Endothelial cell of umbilical vein (primary cell): Measurements from ENCODE around the gene CYFIP2. TPM values are rescaled to one million over a fixed set of nuclear protein-coding genes. Genes with fewer than 3 reads are reported as not detected.

ENCODE experiments used
- BruUV-seq: library from RNA; stranded (reverse); fragments of 400-500 nt; replicated peaks from 2 replicates; lab custom pipeline; 2021; lab: Mats Ljungman, UMichigan
- CTCF ChIA-PET: fragments of 300-600, 350-600 bp; sonication (Branson Sonifier 250); formaldehyde crosslinking; loops from one replicate; lab custom pipeline; 2021; ENCODE audit warnings: antibody characterized with exemption, inconsistent platforms; lab: Charles Lee
- POLR2A ChIA-PET: fragments of 300-600, 350-600 bp; sonication (Branson Sonifier 250); formaldehyde crosslinking; loops from one replicate; lab custom pipeline; 2021; ENCODE audit warnings: antibody characterized with exemption, inconsistent platforms; lab: Charles Lee
- DNase-seq: peaks from one replicate; pipeline ENCODE4 v3.0.0-alpha.2; 2011; ENCODE audit warnings: low read depth, low spot score
- FAIRE-seq: peaks from 2 replicates; lab custom pipeline; 2011; peaks lifted over from hg19 to GRCh38; lab: Jason Lieb, UNC
- H2AFZ ChIP-seq: 2 replicates; pipeline ENCODE4 v1.6.0; 2012; ENCODE audit warnings: low read depth, low read length, control low read depth, inconsistent platforms
- H3K27ac ChIP-seq: 2 replicates; pipeline ENCODE4 v1.5.1; 2011; ENCODE audit warnings: low read depth, mild to moderate bottlenecking, control low read depth, low read length, moderate library complexity; ENCODE audit not compliant: insufficient read depth
- H3K27me3 ChIP-seq, 2 experiments: 2 replicates each; pipeline versions ENCODE4 v1.6.0 to v1.6.1; 2011; ENCODE audit warnings: low read length in 2 of 2, mixed read lengths in 1 of 2; ENCODE audit not compliant: control insufficient read depth in 2 of 2, insufficient read depth in 2 of 2
- H3K36me3 ChIP-seq, 2 experiments: 2 replicates in 1 of 2; 3 replicates in 1 of 2; pipeline ENCODE4 v1.5.1; 2011; ENCODE audit warnings: low read length in 2 of 2, mild to moderate bottlenecking in 1 of 2, moderate library complexity in 1 of 2; ENCODE audit not compliant: control insufficient read depth in 2 of 2, insufficient read depth in 2 of 2; ENCODE audit errors: extremely low read depth in 1 of 2
- H3K4me1 ChIP-seq: 3 replicates; pipeline ENCODE4 v1.5.1; 2011; ENCODE audit warnings: mild to moderate bottlenecking, low read length; ENCODE audit not compliant: control insufficient read depth, insufficient read depth; ENCODE audit errors: extremely low read depth
- H3K4me2 ChIP-seq: 2 replicates; pipeline ENCODE4 v1.6.1; 2011; ENCODE audit warnings: low read length, control low read depth, mixed read lengths; ENCODE audit not compliant: insufficient read depth
- H3K4me3 ChIP-seq, 3 experiments: fragments of 200-600 bp in 1 of 3; sonication (generic), shearing (Covaris generic) in 1 of 3; replicated peaks in 1 of 3; 2 replicates each; pipeline ENCODE4 v1.5.1; 2011 to 2016; ENCODE audit warnings: control low read depth in 3 of 3, low read length in 3 of 3, mild to moderate bottlenecking in 2 of 3, inconsistent platforms in 1 of 3, low read depth in 1 of 3, moderate library complexity in 1 of 3; ENCODE audit not compliant: insufficient read depth in 1 of 3
- H3K79me2 ChIP-seq: 2 replicates; pipeline ENCODE4 v1.6.0; 2012; ENCODE audit warnings: low read length, inconsistent platforms; ENCODE audit not compliant: control insufficient read depth, insufficient read depth
- H3K9ac ChIP-seq: replicated peaks from 2 replicates; pipeline ENCODE3; 2011; ENCODE audit warnings: low read length, control low read depth; ENCODE audit not compliant: insufficient read depth; ENCODE audit errors: extremely low read depth
- H3K9me1 ChIP-seq: replicated peaks from 3 replicates; pipeline ENCODE4 v1.6.0; 2011; ENCODE audit warnings: mild to moderate bottlenecking, low read length; ENCODE audit not compliant: control insufficient read depth, insufficient read depth; ENCODE audit errors: extremely low read depth
- H3K9me3 ChIP-seq: replicated peaks from 2 replicates; pipeline ENCODE4 v1.5.1; 2012; ENCODE audit warnings: low read length, inconsistent platforms; ENCODE audit not compliant: control insufficient read depth, insufficient read depth
- H4K20me1 ChIP-seq: replicated peaks from 2 replicates; pipeline ENCODE3; 2011; ENCODE audit warnings: mild to moderate bottlenecking, low read length; ENCODE audit not compliant: control insufficient read depth, insufficient read depth; ENCODE audit errors: extremely low read depth
- CTCF ChIP-seq, 2 donors: IDR thresholded peaks; 1 replicate in 1 of 2; 2 replicates in 1 of 2; pipeline ENCODE4 v1.5.1; 2011; ENCODE audit warnings: low read length in 2 of 2, mild to moderate bottlenecking in 2 of 2, moderate library complexity in 2 of 2, control low read depth in 1 of 2, inconsistent platforms in 1 of 2, low read depth in 1 of 2; ENCODE audit not compliant: insufficient read depth in 1 of 2; ENCODE audit errors: extremely low read depth in 1 of 2
- EZH2 ChIP-seq: IDR thresholded peaks from 2 replicates; pipeline ENCODE4 v1.6.1; 2012; ENCODE audit warnings: borderline replicate concordance, low read depth, mild to moderate bottlenecking, moderate library complexity, low read length, inconsistent platforms; ENCODE audit not compliant: severe bottlenecking
- FOS ChIP-seq: IDR thresholded peaks from 2 replicates; pipeline ENCODE4 v1.6.1; 2011; ENCODE audit warnings: mild to moderate bottlenecking, low read length, moderate library complexity, borderline replicate concordance; ENCODE audit not compliant: insufficient read depth
- GATA2 ChIP-seq: IDR thresholded peaks from 2 replicates; pipeline ENCODE4 v1.7.0; 2011; ENCODE audit warnings: low read depth, mild to moderate bottlenecking, moderate library complexity, mixed read lengths, low read length; ENCODE audit not compliant: insufficient read length, insufficient read depth
- JUN ChIP-seq: IDR thresholded peaks from 2 replicates; pipeline ENCODE4 v1.6.1; 2011; ENCODE audit warnings: borderline replicate concordance, low read depth; ENCODE audit not compliant: insufficient read length, insufficient read depth
- MAX ChIP-seq: IDR thresholded peaks from 2 replicates; pipeline ENCODE4 v1.6.1; 2011; ENCODE audit not compliant: insufficient read depth, insufficient read length
- MYC ChIP-seq: IDR thresholded peaks from one replicate; pipeline ENCODE4 v1.6.1; 2011; ENCODE audit warnings: mild to moderate bottlenecking, low read depth, low read length
- POLR2A ChIP-seq: IDR thresholded peaks from 2 replicates; pipeline ENCODE4 v1.6.1; 2012; ENCODE audit warnings: low read depth, mild to moderate bottlenecking, control low read depth, low read length
- POLR2AphosphoS5 ChIP-seq: IDR thresholded peaks from 2 replicates; pipeline ENCODE4 v1.6.1; 2012; ENCODE audit warnings: low read depth, mild to moderate bottlenecking, control low read depth, low read length, moderate library complexity; ENCODE audit not compliant: insufficient read depth
- dilution Hi-C: fragments of 300-500 bp; cut with MboI; formaldehyde crosslinking; loops from one replicate; pipeline ENCODE4 v1.15.0; 2019; ENCODE audit warnings: low sequenced_read_pairs; ENCODE audit not compliant: extremely low pct_ligation_motif_present
- intact Hi-C: fragments of 100-400 bp; cut with micrococcal nuclease; formaldehyde crosslinking; loops from one replicate; pipeline ENCODE4 v1.10.0; 2022
- polyA plus RNA-seq, 4 experiments: library from polyadenylated mRNA; depleted of rRNA in 3 of 4; stranded (reverse) in 3 of 4; unstranded in 1 of 4; fragments of >200 nt; gene quantifications; 2 replicates each; pipeline versions ENCODE4 v1.2.1 to v1.2.3, GENCODE V29; 2011 to 2012; ENCODE audit warnings: missing spikeins in 1 of 4
- total RNA-seq: library from RNA; stranded (reverse); gene quantifications from 2 replicates; pipeline ENCODE4 v1.2.3, GENCODE V29; 2021

Gene CYFIP2
- total and polyA plus RNA-seq, 2 donors (not counting 3 experiments of a cell fraction or from before 2014, with no cell fraction given), result 9.2 to 22.4 TPM

- H2AFZ ChIP-seq, result no peak overlapping the region
- no peak overlapping the region for H3K4me3 ChIP-seq
- DNase-seq, result no peak
- no peaks in the 10 kb centered on the region for H3K9me3 ChIP-seq
- no peaks in the 10 kb centered on the region for H4K20me1 ChIP-seq
- no peak for FAIRE-seq
- no TSS peak for BruUV-seq
- ChIA-PET CTCF (no interaction called here), POLR2A (no interaction called here)
- no peaks in the 10 kb centered on the region for H3K4me1 ChIP-seq
- no peaks in the 10 kb centered on the region for H3K36me3 ChIP-seq
- H3K9ac ChIP-seq, result no peak overlapping the region
- no peak overlapping the region for H3K27ac ChIP-seq
- no peaks in the 10 kb centered on the region for H3K79me2 ChIP-seq
- dilution Hi-C loops, result no loop called here
- intact Hi-C loops, result no loop called here
- no peaks in the 10 kb centered on the region for H3K9me1 ChIP-seq
- H3K27me3 ChIP-seq, result no peaks in the 10 kb centered on the region
- no peak for TF ChIP-seq FOS
- TF ChIP-seq MYC, result no peak
- TF ChIP-seq POLR2A, result no peak
- TF ChIP-seq JUN, result no peak
- TF ChIP-seq POLR2AphosphoS5, result no peak
- TF ChIP-seq MAX, result no peak
- TF ChIP-seq GATA2, result no peak
- TF ChIP-seq EZH2, result no peak
- TF ChIP-seq CTCF (IDR thresholded peaks at IDR 0.05; ENCODE audit: extremely low read depth in 1 of 2, insufficient read depth in 1 of 2, low read depth in 1 of 2, low read length in 2 of 2), result no peak
- no peak overlapping the region for H3K4me2 ChIP-seq
These were observed 32.4 kb upstream of the CYFIP2 start for GRCh38 chr5:157233515-157233914.
